ENCODE data around the gene CNOT8.

Gene CNOT8

DNA sequence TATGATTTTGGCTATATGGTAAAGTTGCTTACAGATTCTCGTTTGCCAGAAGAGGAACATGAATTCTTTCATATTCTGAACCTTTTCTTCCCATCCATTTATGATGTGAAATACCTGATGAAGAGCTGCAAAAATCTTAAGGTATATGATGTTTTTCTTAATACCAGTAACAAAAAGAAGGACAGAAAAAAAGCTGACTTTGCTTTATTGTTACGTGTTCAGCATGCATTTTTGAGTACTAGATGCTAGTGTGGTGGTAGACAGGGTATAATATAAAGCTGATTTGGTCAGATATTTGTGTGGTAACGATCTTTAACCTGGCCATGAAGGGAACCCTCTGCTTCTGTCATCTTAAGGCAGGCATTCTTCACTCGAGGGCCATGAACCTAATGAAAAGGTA, 13.3 kb downstream of the CNOT8 start:
- H3K9me3 ChIP-seq: no peaks in the 10 kb centered on the region
- no peak overlapping the region for H3K4me3 ChIP-seq
- TF ChIP-seq, protein P1, sequence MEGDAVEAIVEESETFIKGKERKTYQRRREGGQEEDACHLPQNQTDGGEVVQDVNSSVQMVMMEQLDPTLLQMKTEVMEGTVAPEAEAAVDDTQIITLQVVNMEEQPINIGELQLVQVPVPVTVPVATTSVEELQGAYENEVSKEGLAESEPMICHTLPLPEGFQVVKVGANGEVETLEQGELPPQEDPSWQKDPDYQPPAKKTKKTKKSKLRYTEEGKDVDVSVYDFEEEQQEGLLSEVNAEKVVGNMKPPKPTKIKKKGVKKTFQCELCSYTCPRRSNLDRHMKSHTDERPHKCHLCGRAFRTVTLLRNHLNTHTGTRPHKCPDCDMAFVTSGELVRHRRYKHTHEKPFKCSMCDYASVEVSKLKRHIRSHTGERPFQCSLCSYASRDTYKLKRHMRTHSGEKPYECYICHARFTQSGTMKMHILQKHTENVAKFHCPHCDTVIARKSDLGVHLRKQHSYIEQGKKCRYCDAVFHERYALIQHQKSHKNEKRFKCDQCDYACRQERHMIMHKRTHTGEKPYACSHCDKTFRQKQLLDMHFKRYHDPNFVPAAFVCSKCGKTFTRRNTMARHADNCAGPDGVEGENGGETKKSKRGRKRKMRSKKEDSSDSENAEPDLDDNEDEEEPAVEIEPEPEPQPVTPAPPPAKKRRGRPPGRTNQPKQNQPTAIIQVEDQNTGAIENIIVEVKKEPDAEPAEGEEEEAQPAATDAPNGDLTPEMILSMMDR (IDR thresholded peaks at IDR 0.05): no peak
- H3K4me1 ChIP-seq: peaks cover 0 to 41% (median 8%) of the 10 kb centered on the region in 4 donors
- intact Hi-C loops (cut with DNase I; ENCODE audit: low total_unique reads): no loop called here
- H3K27me3 ChIP-seq: no peaks in the 10 kb centered on the region
- peak overlapping the region; percentile 75 to 79 for H3K27ac ChIP-seq
- no peak for DNase-seq
- peaks cover 77 to 81% (median 80%) of the 10 kb centered on the region in 3 donors for H3K36me3 ChIP-seq

DNA sequence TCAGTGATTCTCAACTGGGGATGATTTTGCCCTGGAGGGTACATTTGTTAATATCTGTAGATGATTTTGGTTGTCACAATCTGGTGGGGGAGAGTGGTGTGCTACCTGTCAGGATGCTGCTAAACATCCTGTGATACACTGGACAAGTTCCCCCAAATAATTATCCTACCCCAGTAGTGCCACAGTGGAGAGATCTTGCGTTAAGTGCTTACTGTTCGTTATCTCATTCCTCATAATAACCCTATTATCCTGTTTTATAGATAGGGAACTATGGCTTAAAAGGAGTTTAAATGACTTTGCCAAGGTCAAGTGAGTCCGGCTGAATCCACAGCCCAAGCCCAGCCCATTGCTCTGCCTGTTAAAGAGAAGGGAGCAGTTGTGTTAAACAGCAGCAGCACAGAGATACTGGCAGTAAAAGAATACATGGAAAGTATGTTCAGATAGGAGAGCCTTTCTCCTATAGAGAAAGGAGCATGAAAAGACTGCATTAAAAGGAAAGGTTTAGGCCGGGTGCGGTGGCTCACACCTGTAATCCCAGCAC, 15.4 kb downstream of the CNOT8 start:
- intact Hi-C loops (cut with DNase I; ENCODE audit: low total_unique reads): no loop called here
- TF ChIP-seq, protein P1 (IDR thresholded peaks at IDR 0.05): no peak
- peaks cover 0 to 10% (median 9%) of the 10 kb centered on the region in 3 donors for H3K9me3 ChIP-seq
- H3K27ac ChIP-seq: peak overlapping the region; percentile 72 to 79
- H3K4me3 ChIP-seq: no peak overlapping the region
- peaks cover 0 to 25% (median 7%) of the 10 kb centered on the region in 4 donors for H3K4me1 ChIP-seq
- DNase-seq: peak in 1 of 2 donors; percentile 55
- peaks cover 77 to 87% (median 78%) of the 10 kb centered on the region in 3 donors for H3K36me3 ChIP-seq
- no peaks in the 10 kb centered on the region for H3K27me3 ChIP-seq

DNA sequence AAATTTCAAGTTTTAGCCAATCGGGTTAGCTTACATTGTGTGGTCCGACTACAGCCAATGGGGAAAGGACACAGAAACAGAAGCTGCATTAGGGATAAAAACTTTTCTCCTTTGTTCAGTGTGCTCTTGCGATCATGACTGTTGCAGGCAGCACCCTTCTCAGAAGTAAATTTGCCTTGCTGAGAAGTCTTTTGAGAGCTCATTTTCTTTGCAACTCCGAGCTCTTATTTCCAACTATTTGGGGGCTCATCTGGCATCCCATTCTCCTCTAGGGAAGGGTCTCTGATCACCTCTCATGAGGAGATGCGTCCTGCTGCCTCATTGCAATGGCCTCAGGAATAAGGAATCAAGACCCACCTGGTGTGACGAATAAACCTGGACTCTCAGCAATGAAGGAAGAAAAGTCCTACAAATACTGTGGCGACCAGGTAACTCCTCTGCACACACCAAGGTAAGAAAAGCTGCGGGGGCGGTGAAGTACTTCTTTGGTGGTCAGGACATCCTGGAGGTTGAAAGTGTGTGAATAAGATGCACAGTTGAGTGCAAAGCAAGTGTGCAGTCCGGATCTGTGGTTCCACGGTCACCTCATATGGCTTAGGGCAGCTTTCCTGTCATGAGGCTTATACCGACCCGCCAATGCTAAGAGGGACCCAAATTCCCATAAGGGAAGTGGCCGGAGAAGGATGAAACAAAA, 20.4 kb downstream of the CNOT8 start:
- TF ChIP-seq, protein P1 (IDR thresholded peaks at IDR 0.05): no peak
- Histone ChIP-seq H3K4me3 (no peak overlapping the region), H3K4me1 (peaks cover 0 to 5% (median 2%) of the 10 kb centered on the region in 4 donors), H3K27ac (no peak overlapping the region), H3K36me3 (peaks cover 45 to 69% (median 63%) of the 10 kb centered on the region in 3 donors), H3K9me3 (peaks cover 0 to 16% (median 15%) of the 10 kb centered on the region in 3 donors), H3K27me3 (no peaks in the 10 kb centered on the region)
- intact Hi-C loops (cut with DNase I; ENCODE audit: low total_unique reads): no loop called here
- DNase-seq: no peak

DNA sequence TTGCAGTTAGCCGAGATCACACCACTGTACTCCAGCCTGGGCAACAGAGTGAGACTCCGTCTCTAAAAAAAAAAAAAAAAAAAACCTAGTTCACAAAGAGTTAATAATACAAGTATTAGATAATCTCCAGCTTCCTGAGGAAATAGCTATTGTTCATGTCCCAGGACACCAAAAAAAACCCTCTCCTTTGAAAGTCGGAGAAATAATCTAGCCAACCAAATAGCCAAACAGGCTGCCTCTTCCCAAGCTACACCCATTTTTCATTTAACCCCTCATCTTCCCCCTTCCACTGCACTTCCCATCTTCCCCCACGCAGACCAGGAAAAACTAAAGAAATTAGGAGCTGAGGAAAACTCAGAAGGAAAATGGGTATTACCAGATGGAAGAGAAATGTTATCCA, 23.6 kb downstream of the CNOT8 start:
- no peaks in the 10 kb centered on the region for H3K27me3 ChIP-seq
- DNase-seq: no peak
- H3K4me1 ChIP-seq: no peaks in the 10 kb centered on the region
- TF ChIP-seq, protein P1 (IDR thresholded peaks at IDR 0.05): no peak
- H3K27ac ChIP-seq: no peak overlapping the region
- H3K4me3 ChIP-seq: no peak overlapping the region
- peaks cover 42 to 67% (median 63%) of the 10 kb centered on the region in 3 donors for H3K36me3 ChIP-seq
- peaks cover 0 to 38% (median 33%) of the 10 kb centered on the region in 3 donors for H3K9me3 ChIP-seq
- intact Hi-C loops (cut with DNase I; ENCODE audit: low total_unique reads): no loop called here

DNA sequence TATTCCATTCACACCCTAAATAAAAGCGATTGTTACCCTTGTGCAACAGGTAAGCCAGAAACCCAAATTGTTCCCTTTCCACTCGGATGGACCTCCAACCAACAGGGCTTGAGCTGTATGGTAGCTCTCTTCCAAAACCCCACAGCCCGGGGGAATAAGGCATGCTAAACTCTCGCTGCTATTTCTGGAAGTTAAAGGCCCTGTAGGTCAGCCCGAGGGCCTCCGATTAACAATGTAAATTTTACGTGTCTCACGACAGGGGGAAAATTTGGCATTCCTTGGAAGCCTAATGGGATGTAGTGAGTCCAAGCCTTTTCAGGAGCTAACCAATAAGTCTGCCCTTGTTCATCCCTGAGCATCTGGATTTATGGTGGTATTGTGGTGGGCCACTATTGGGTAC, 26.0 kb downstream of the CNOT8 start:
- Histone ChIP-seq H3K36me3 (peaks cover 51 to 78% (median 64%) of the 10 kb centered on the region in 3 donors), H3K9me3 (peaks cover 0 to 29% (median 20%) of the 10 kb centered on the region in 3 donors), H3K27ac (no peak overlapping the region), H3K4me3 (no peak overlapping the region), H3K27me3 (no peaks in the 10 kb centered on the region), H3K4me1 (no peaks in the 10 kb centered on the region)
- TF ChIP-seq, protein P1 (IDR thresholded peaks at IDR 0.05): no peak
- no peak for DNase-seq
- intact Hi-C loops (cut with DNase I; ENCODE audit: low total_unique reads): no loop called here

Data from tibial artery (tissue), 4 donors.